ENCODE measurements around the gene RUVBL2.

The RUVBL2 gene

GRCh38 chr19:48993175-48994034, at the start of gene RUVBL2, which contains the start of gene GYS1:
RUVBL2 (plus strand) TSS chr19:48993887; CDS start chr19:48993912, 25 bp downstream.
GYS1 (minus strand) TSS chr19:48993309; CDS start chr19:48993112, 197 bp downstream.
- DNase-seq = peak; percentile 98 to 99 (median 98)

- no peak for DNase-seq
These were observed 48.3 kb upstream of the RUVBL2 start for GRCh38 chr19:48945415-48945814.

GRCh38 chr19:48945817-48946216, 47.9 kb upstream of the RUVBL2 start:
- DNase-seq = no peak

GRCh38 chr19:48946463-48947257, 47.0 kb upstream of the RUVBL2 start:
- no peak for DNase-seq

GRCh38 chr19:48947258-48947542, 46.5 kb upstream of the RUVBL2 start:
- no peak for DNase-seq

- DNase-seq = no peak
These were observed 43.5 kb upstream of the RUVBL2 start for GRCh38 chr19:48950159-48950558.

- no peak for DNase-seq
These were observed 42.7 kb upstream of the RUVBL2 start for GRCh38 chr19:48950830-48951519.

GRCh38 chr19:48953141-48953540, 40.5 kb upstream of the RUVBL2 start:
- no peak for DNase-seq

GRCh38 chr19:48953990-48954594, 39.6 kb upstream of the RUVBL2 start:
- DNase-seq = no peak

GRCh38 chr19:48954595-48955307, 38.9 kb upstream of the RUVBL2 start, which contains the start of gene BAX:
BAX (plus strand) TSS chr19:48954875; CDS start chr19:48954929, 54 bp downstream.
- peak; percentile 69 to 89 (median 80) for DNase-seq

- DNase-seq = no peak
These were observed 38.3 kb upstream of the RUVBL2 start for GRCh38 chr19:48955308-48955958.

- no peak for DNase-seq
These were observed 35.7 kb upstream of the RUVBL2 start for GRCh38 chr19:48958006-48958405.

GRCh38 chr19:48959341-48960239, 34.1 kb upstream of the RUVBL2 start:
- DNase-seq = no peak

- DNase-seq = no peak
These were observed 32.5 kb upstream of the RUVBL2 start for GRCh38 chr19:48961051-48961649.

GRCh38 chr19:48961673-48962028, 32.0 kb upstream of the RUVBL2 start:
- no peak for DNase-seq

GRCh38 chr19:48962029-48962848, 31.4 kb upstream of the RUVBL2 start:
- DNase-seq = peak in 2 of 4 experiments; percentile 18 to 44

- DNase-seq = no peak
These were observed 30.9 kb upstream of the RUVBL2 start for GRCh38 chr19:48962849-48963165.

- DNase-seq = peak; percentile 17 to 59 (median 38)
These were observed 30.1 kb upstream of the RUVBL2 start for GRCh38 chr19:48963371-48964204.
